ENCODE results near the gene BBOF1.

- TF ChIP-seq EZH2 (optimal IDR thresholded peaks at IDR 0.05; ENCODE audit: low read depth, low read length), result no peak
- no peak for TF ChIP-seq EZH2phosphoT487 (IDR thresholded peaks at IDR 0.05; ENCODE audit: low read length)
- TF ChIP-seq CTCF (IDR thresholded peaks at IDR 0.05; ENCODE audit: low read length), result no peak
Observed at GRCh38 chr14:74084277-74085046, 65.3 kb downstream of the BBOF1 start, which contains the start of the genes ALDH6A1 and LIN52.

Measured in MM.1S (cell line).